Upper lobe of left lung (tissue), 6 donors: ENCODE data around the gene ANKRD17. TPM values are rescaled to one million over a fixed set of nuclear protein-coding genes. Genes with fewer than 3 reads are reported as not detected.

Experiments
- ATAC-seq, 2 donors: fragments of 200-7000 bp; cut with Tn5 transposase; one replicate each; pipeline ENCODE4 v1.9.1; 2022; ENCODE audit warnings: mild to moderate bottlenecking in 2 of 2, moderate library complexity in 2 of 2; ENCODE audit not compliant: low FRiP score in 2 of 2
- DNase-seq, 2 donors: peaks; one replicate each; pipeline ENCODE4 v3.0.0-alpha.2; 2019 to 2020
- H3K27ac ChIP-seq, 4 donors: fragments of 200-600 bp; sonication (generic); one replicate each; pipeline ENCODE4 v1.5.1; 2016 to 2019
- H3K27me3 ChIP-seq, 4 donors: fragments of 200-600 bp; sonication (generic); one replicate each; pipeline ENCODE4 v1.5.1; 2017 to 2019
- H3K36me3 ChIP-seq, 4 donors: fragments of 200-600 bp; sonication (generic); one replicate each; pipeline ENCODE4 v1.5.1; 2016 to 2019
- H3K4me1 ChIP-seq, 4 donors: fragments of 200-600 bp; sonication (generic); one replicate each; pipeline ENCODE4 v1.5.1; 2018 to 2019
- H3K4me3 ChIP-seq, 4 donors: fragments of 200-600 bp; sonication (generic); one replicate each; pipeline ENCODE4 v1.5.1; 2017 to 2019; ENCODE audit warnings: mild to moderate bottlenecking in 2 of 4, moderate library complexity in 1 of 4
- H3K9me3 ChIP-seq, 4 donors: fragments of 200-600 bp; sonication (generic); one replicate each; pipeline ENCODE4 v1.5.1; 2018 to 2019
- EP300 ChIP-seq, 4 donors: sonication (generic); formaldehyde crosslinking; IDR thresholded peaks; one replicate each; pipeline ENCODE4 v1.5.1; 2017; ENCODE audit warnings: antibody characterized with exemption in 4 of 4, control low read depth in 2 of 4
- POLR2A ChIP-seq, 4 donors: fragments of 450-650 bp; IDR thresholded peaks; one replicate each; pipeline ENCODE4 v1.5.1; 2016 to 2017; ENCODE audit warnings: antibody characterized with exemption in 4 of 4, mild to moderate bottlenecking in 2 of 4
- POLR2AphosphoS5 ChIP-seq, 2 donors: sonication (generic); formaldehyde crosslinking; IDR thresholded peaks; one replicate each; pipeline ENCODE4 v1.5.1; 2017; ENCODE audit warnings: antibody characterized with exemption in 2 of 2
- WGBS, 2 donors: methylation state at CpG; one replicate each; pipeline ENCODE4 v1.1.5; 2017 to 2018; 5-methylcytosine and 5-hydroxymethylcytosine counted together
- small RNA-seq, 4 donors: library from RNA; depleted of rRNA; stranded (forward); fragments of <200 nt; gene quantifications; one replicate each; pipeline ENCODE3, GENCODE V24; 2016
- total RNA-seq, 6 donors: library from RNA; depleted of rRNA in 4 of 6; stranded (reverse); fragments of >200 nt in 4 of 6; gene quantifications; one replicate each; pipeline versions ENCODE4 v1.1.0 to v1.2.1, GENCODE V29; 2016 to 2021
- TF ChIP-seq, protein P1 (sequence below), 6 experiments: fragments of 450-650 bp in 4 of 6; fragments of 200-600 bp in 2 of 6; sonication (generic) in 2 of 6; IDR thresholded peaks; one replicate each; pipeline ENCODE4 v1.5.1; 2016 to 2019; ENCODE audit warnings: antibody characterized with exemption in 6 of 6
- donor health status: DM: no; HTN: no; CAD: no; lungs with moderate emphysema.
- donor health status: DM: no; HTN: yes; CAD: no; lungs with severe emphysema.

The ANKRD17 gene
- total RNA-seq, 6 donors from 2014 or later: 49.7 to 103 (median 61.2) TPM

DNA sequence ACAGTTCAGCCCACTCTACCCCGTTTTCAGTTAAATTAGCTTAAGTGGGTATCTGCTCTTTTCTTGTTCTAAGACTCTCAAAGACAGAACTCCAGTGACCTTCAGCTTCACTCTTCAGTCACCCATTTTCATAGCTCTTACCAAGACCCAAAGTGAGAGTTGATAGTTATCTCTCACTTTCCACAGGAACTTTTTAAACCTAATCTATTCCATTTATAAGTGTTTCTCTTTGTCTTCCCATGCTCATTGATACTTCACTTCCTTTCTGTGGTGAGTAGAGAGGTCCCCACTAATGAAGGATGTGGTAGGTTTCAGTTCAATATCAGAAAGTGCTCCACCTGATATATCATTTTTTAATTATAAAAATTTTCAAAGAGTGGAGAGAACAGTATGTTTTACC is 222.5 kb downstream of the ANKRD17 start:
- no peak for DNase-seq

DNA sequence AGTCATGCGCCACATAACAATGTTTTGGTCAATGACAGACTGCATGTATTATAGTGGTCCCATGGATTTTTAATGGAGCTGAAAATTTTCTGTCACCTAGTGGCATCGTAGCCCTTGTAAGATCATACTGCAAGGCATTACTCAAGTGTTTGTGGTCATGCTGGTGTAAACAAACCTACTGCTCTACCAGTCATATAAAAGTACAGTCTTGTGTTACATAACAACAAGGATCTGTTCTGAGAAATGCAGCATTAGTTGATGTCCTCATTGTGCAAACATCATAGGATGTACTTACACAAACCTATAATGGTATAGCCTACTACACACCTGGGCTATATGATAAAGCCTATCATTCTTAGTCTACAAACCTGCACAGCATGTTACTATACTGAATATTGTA is 223.7 kb downstream of the ANKRD17 start:
- H3K4me1 ChIP-seq: no peaks in the 10 kb centered on the region
- TF ChIP-seq POLR2AphosphoS5 (IDR thresholded peaks at IDR 0.05) (no peak), EP300 (IDR thresholded peaks at IDR 0.05) (no peak), POLR2A (IDR thresholded peaks at IDR 0.05) (no peak)
- TF ChIP-seq, protein P1, sequence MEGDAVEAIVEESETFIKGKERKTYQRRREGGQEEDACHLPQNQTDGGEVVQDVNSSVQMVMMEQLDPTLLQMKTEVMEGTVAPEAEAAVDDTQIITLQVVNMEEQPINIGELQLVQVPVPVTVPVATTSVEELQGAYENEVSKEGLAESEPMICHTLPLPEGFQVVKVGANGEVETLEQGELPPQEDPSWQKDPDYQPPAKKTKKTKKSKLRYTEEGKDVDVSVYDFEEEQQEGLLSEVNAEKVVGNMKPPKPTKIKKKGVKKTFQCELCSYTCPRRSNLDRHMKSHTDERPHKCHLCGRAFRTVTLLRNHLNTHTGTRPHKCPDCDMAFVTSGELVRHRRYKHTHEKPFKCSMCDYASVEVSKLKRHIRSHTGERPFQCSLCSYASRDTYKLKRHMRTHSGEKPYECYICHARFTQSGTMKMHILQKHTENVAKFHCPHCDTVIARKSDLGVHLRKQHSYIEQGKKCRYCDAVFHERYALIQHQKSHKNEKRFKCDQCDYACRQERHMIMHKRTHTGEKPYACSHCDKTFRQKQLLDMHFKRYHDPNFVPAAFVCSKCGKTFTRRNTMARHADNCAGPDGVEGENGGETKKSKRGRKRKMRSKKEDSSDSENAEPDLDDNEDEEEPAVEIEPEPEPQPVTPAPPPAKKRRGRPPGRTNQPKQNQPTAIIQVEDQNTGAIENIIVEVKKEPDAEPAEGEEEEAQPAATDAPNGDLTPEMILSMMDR (IDR thresholded peaks at IDR 0.05): no peak
- no peak overlapping the region for H3K27ac ChIP-seq
- DNase-seq (no peak), ATAC-seq (no peak)
- H3K4me3 ChIP-seq: no peak overlapping the region
- H3K36me3 ChIP-seq: no peaks in the 10 kb centered on the region
- H3K27me3 ChIP-seq: no peaks in the 10 kb centered on the region
- WGBS, 2 donors: 81 to 94% methylated on average over 2 of the region's 2 CpGs
- H3K9me3 ChIP-seq: peaks cover 0 to 14% (median 4%) of the 10 kb centered on the region in 4 donors

More for the DNA sequence above, 222.5 kb downstream of the ANKRD17 start:
- H3K27ac ChIP-seq: no peak overlapping the region
- H3K4me1 ChIP-seq: no peaks in the 10 kb centered on the region
- WGBS, 2 donors: 83 to 88% methylated on average over 1 of the region's 1 CpG
- H3K9me3 ChIP-seq: peaks cover 0 to 14% (median 4%) of the 10 kb centered on the region in 4 donors
- no peak for ATAC-seq
- no peak overlapping the region for H3K4me3 ChIP-seq
- TF ChIP-seq, protein P1 (IDR thresholded peaks at IDR 0.05): no peak
- no peak for TF ChIP-seq POLR2AphosphoS5 (IDR thresholded peaks at IDR 0.05)
- TF ChIP-seq POLR2A (IDR thresholded peaks at IDR 0.05): no peak
- TF ChIP-seq EP300 (IDR thresholded peaks at IDR 0.05): no peak
- no peaks in the 10 kb centered on the region for H3K36me3 ChIP-seq
- H3K27me3 ChIP-seq: no peaks in the 10 kb centered on the region

DNA sequence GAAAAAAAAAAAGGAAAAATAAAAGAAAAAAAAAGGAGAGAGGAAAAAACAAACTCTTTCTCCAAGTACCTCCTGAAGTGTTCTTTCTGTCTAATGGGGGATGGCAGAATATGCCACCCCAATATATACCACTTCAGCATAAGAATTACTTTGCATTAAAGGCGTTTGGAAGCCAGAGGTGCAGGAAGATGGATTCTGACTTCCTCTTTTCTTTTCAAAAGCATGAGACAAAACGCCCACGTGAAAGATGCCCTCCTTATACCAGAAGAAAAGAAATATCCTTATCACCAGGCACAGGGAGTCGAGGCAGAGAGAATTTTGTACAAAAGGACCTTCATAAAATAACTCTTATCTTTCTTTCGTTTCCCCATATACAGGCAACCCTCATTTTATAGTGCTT is 230.0 kb downstream of the ANKRD17 start:
- Histone ChIP-seq H3K27ac (no peak overlapping the region), H3K9me3 (no peaks in the 10 kb centered on the region), H3K4me1 (no peaks in the 10 kb centered on the region), H3K27me3 (no peaks in the 10 kb centered on the region), H3K36me3 (no peaks in the 10 kb centered on the region), H3K4me3 (no peak overlapping the region)
- DNase-seq (no peak), ATAC-seq (no peak)
- WGBS, 2 donors: 68 to 72% methylated on average over 5 of the region's 5 CpGs
- TF ChIP-seq, protein P1 (IDR thresholded peaks at IDR 0.05): no peak
- TF ChIP-seq POLR2A (IDR thresholded peaks at IDR 0.05) (no peak), EP300 (IDR thresholded peaks at IDR 0.05) (no peak), POLR2AphosphoS5 (IDR thresholded peaks at IDR 0.05) (no peak)

Small RNAs within 50 kb of the gene (small RNA-seq; reads per million reads assigned to genes)
- gene RF00334: 0 reads per million in 4 donors
- 0 reads per million in 4 donors for gene RNU6ATAC5P

Other genes starting within 250 kb of the ANKRD17 start
- 10 to 100 TPM; 11.3 to 22.2 (median 13.4) TPM for gene COX18, start 189.1 kb downstream of the ANKRD17 start, total RNA-seq
- 10 to 100 TPM in 2 of 6 donors, 1 to 10 TPM in 1, under 1 TPM in 1, not detected in 2; 0.30 to 44.5 (median 13.7) TPM for gene ALB, start 145.5 kb upstream of the ANKRD17 start, total RNA-seq
- 1 to 10 TPM in 2 of 6 donors, not detected in 4; 1.2 to 2.9 TPM for gene AFP, start 177.4 kb upstream of the ANKRD17 start, total RNA-seq
- gene AFM, start 222.9 kb upstream of the ANKRD17 start, total RNA-seq: under 1 TPM in 1 of 6 donors, not detected in 5; 0.20 TPM